GM21737 (cell line): ENCODE measurements around the gene CFAP54.

ENCODE experiments used
- ATAC-seq: cut with Tn5 transposase; IDR thresholded peaks from one replicate; pipeline ENCODE4 v1.9.1; 2021; ENCODE audit warnings: mild to moderate bottlenecking, moderate library complexity; ENCODE audit not compliant: unreplicated experiment

CFAP54 gene

GRCh38 chr12:96878704-96879103 is 389.3 kb downstream of the CFAP54 start:
- ATAC-seq = no peak

GRCh38 chr12:96879301-96879700 is 389.9 kb downstream of the CFAP54 start:
- no peak for ATAC-seq

GRCh38 chr12:96880220-96880619 is 390.8 kb downstream of the CFAP54 start:
- no peak for ATAC-seq

- no peak for ATAC-seq
Observed at GRCh38 chr12:96881608-96882007, 392.2 kb downstream of the CFAP54 start.

- no peak for ATAC-seq
Observed at GRCh38 chr12:96882862-96883261, 393.5 kb downstream of the CFAP54 start.

GRCh38 chr12:96883571-96883970 is 394.2 kb downstream of the CFAP54 start:
- ATAC-seq = no peak

GRCh38 chr12:96886998-96887677 is 397.8 kb downstream of the CFAP54 start:
- ATAC-seq = no peak

- ATAC-seq = no peak
Observed at GRCh38 chr12:96889273-96889933, 400.0 kb downstream of the CFAP54 start.

- ATAC-seq = no peak
Observed at GRCh38 chr12:96890331-96890730, 401.0 kb downstream of the CFAP54 start.

GRCh38 chr12:96892104-96892503 is 402.7 kb downstream of the CFAP54 start:
- no peak for ATAC-seq

GRCh38 chr12:96897421-96897820 is 408.0 kb downstream of the CFAP54 start:
- no peak for ATAC-seq

GRCh38 chr12:96901175-96901574 is 411.8 kb downstream of the CFAP54 start:
- no peak for ATAC-seq

- no peak for ATAC-seq
Observed at GRCh38 chr12:96902076-96902475, 412.7 kb downstream of the CFAP54 start.

GRCh38 chr12:96906498-96906848 is 417.1 kb downstream of the CFAP54 start:
- ATAC-seq = no peak

- peak; percentile 96 for ATAC-seq
Observed at GRCh38 chr12:96906849-96907670, 417.7 kb downstream of the CFAP54 start, which contains the start of gene NEDD1. TSS of gene NEDD1 (plus strand) at chr12:96907257. CDS start at chr12:96909760, 2,503 bp downstream.

- peak; percentile 27 for ATAC-seq
Observed at GRCh38 chr12:96907671-96908422, 418.5 kb downstream of the CFAP54 start.

GRCh38 chr12:96908423-96908675 is 419.0 kb downstream of the CFAP54 start:
- no peak for ATAC-seq

GRCh38 chr12:96912261-96912660 is 422.9 kb downstream of the CFAP54 start:
- ATAC-seq = no peak

- ATAC-seq = no peak
Observed at GRCh38 chr12:96912943-96913342, 423.6 kb downstream of the CFAP54 start.

GRCh38 chr12:96919510-96920210 is 430.3 kb downstream of the CFAP54 start:
- no peak for ATAC-seq
